Fibroblast of lung (primary cell): ENCODE results near the gene SLC1A1. TPM values are rescaled to one million over a fixed set of nuclear protein-coding genes. Genes with fewer than 3 reads are reported as not detected.

ENCODE experiments used
- DNase-seq, 2 donors: peaks; one replicate each; pipeline versions ENCODE4 v3.0.0 to v3.0.0-alpha.2; 2010; ENCODE audit warnings: low read depth in 2 of 2
- H2AFZ ChIP-seq: 2 replicates; pipeline ENCODE4 v1.5.1; 2012; ENCODE audit warnings: low read length, control low read depth, inconsistent platforms
- H3K27ac ChIP-seq: 2 replicates; pipeline ENCODE4 v1.5.1; 2011; ENCODE audit warnings: low read length, control low read depth; ENCODE audit not compliant: insufficient read depth
- H3K27me3 ChIP-seq: 2 replicates; pipeline ENCODE4 v1.5.1; 2011; ENCODE audit warnings: mild to moderate bottlenecking, low read length; ENCODE audit not compliant: control insufficient read depth, insufficient read depth
- H3K36me3 ChIP-seq: 2 replicates; pipeline ENCODE4 v1.5.1; 2011; ENCODE audit warnings: low read length; ENCODE audit not compliant: control insufficient read depth, insufficient read depth
- H3K4me1 ChIP-seq: 2 replicates; pipeline ENCODE4 v1.5.1; 2011; ENCODE audit warnings: low read length; ENCODE audit not compliant: control insufficient read depth, insufficient read depth; ENCODE audit errors: extremely low read depth
- H3K4me2 ChIP-seq: 2 replicates; pipeline ENCODE4 v1.5.1; 2011; ENCODE audit warnings: low read length, control low read depth; ENCODE audit not compliant: insufficient read depth; ENCODE audit errors: extremely low read depth
- H3K4me3 ChIP-seq, 4 experiments: fragments of 200-600 bp in 1 of 4; sonication (generic) in 1 of 4; replicated peaks in 1 of 4; 2 replicates each; pipeline ENCODE4 v1.5.1; 2011 to 2016; ENCODE audit warnings: low read length in 4 of 4, low read depth in 3 of 4, mild to moderate bottlenecking in 3 of 4, control low read depth in 2 of 4, inconsistent platforms in 1 of 4, mixed read lengths in 1 of 4; ENCODE audit not compliant: insufficient read depth in 1 of 4; ENCODE audit errors: control extremely low read depth in 1 of 4
- H3K79me2 ChIP-seq: 2 replicates; pipeline ENCODE4 v1.5.1; 2012; ENCODE audit warnings: mild to moderate bottlenecking, low read length, inconsistent platforms; ENCODE audit not compliant: control insufficient read depth, insufficient read depth
- H3K9ac ChIP-seq: 2 replicates; pipeline ENCODE4 v1.5.1; 2011; ENCODE audit warnings: mild to moderate bottlenecking, low read length, control low read depth; ENCODE audit not compliant: insufficient read depth
- H3K9me3 ChIP-seq: 2 replicates; pipeline ENCODE4 v1.5.1; 2012; ENCODE audit warnings: low read depth, low read length; ENCODE audit not compliant: control insufficient read depth, insufficient read depth
- H4K20me1 ChIP-seq: 2 replicates; pipeline ENCODE4 v1.5.1; 2011; ENCODE audit warnings: low read length; ENCODE audit not compliant: control insufficient read depth, insufficient read depth; ENCODE audit errors: extremely low read depth
- CTCF ChIP-seq, 2 donors: IDR thresholded peaks in 1 of 2; conservative IDR thresholded peaks in 1 of 2; 1 replicate in 1 of 2; 2 replicates in 1 of 2; pipeline ENCODE4 v1.5.1; 2011 to 2012; ENCODE audit warnings: low read length in 2 of 2, control low read depth in 1 of 2, inconsistent platforms in 1 of 2, low read depth in 1 of 2, mild to moderate bottlenecking in 1 of 2
- EZH2 ChIP-seq: IDR thresholded peaks from 2 replicates; pipeline ENCODE4 v1.5.1; 2012; ENCODE audit warnings: low read length, control low read depth, mild to moderate bottlenecking; ENCODE audit errors: missing control alignments
- polyA plus RNA-seq, 2 donors: library from polyadenylated mRNA; depleted of rRNA in 1 of 2; stranded (reverse) in 1 of 2; unstranded in 1 of 2; fragments of >200 nt; gene quantifications; 2 replicates each; pipeline ENCODE4 v1.2.1, GENCODE V29; 2011 to 2012; ENCODE audit warnings: missing spikeins in 1 of 2
- total RNA-seq: library from RNA; depleted of rRNA; stranded (reverse); fragments of >200 nt; gene quantifications from 2 replicates; pipeline ENCODE4 v1.2.1, GENCODE V29; 2014

The SLC1A1 gene
- total and polyA plus RNA-seq, 2 donors (not counting 1 experiment from before 2014, with no cell fraction given) = 4.5 to 64.1 TPM

GRCh38 chr9:4461437-4461836 is 28.8 kb upstream of the SLC1A1 start:
- Histone ChIP-seq H3K79me2 (no peaks in the 10 kb centered on the region), H3K9me3 (no peaks in the 10 kb centered on the region), H3K27ac (no peak overlapping the region), H3K36me3 (no peaks in the 10 kb centered on the region), H3K27me3 (no peaks in the 10 kb centered on the region), H4K20me1 (no peaks in the 10 kb centered on the region), H3K4me2 (no peak overlapping the region), H2AFZ (no peak overlapping the region), H3K4me1 (no peaks in the 10 kb centered on the region), H3K4me3 (no peak overlapping the region), H3K9ac (no peak overlapping the region)
- no peak for DNase-seq
- TF ChIP-seq EZH2 (no peak), CTCF (conservative IDR thresholded peaks at IDR 0.05 in 1 of 2, IDR thresholded peaks at IDR 0.05 in 1 of 2; ENCODE audit: low read depth in 1 of 2, low read length in 2 of 2) (no peak)

GRCh38 chr9:4463824-4464223 is 26.4 kb upstream of the SLC1A1 start:
- H3K27ac ChIP-seq = no peak overlapping the region
- no peak overlapping the region for H3K9ac ChIP-seq
- no peaks in the 10 kb centered on the region for H3K9me3 ChIP-seq
- H2AFZ ChIP-seq = no peak overlapping the region
- no peaks in the 10 kb centered on the region for H4K20me1 ChIP-seq
- no peaks in the 10 kb centered on the region for H3K27me3 ChIP-seq
- H3K36me3 ChIP-seq = no peaks in the 10 kb centered on the region
- H3K4me2 ChIP-seq = no peak overlapping the region
- no peaks in the 10 kb centered on the region for H3K79me2 ChIP-seq
- TF ChIP-seq CTCF (conservative IDR thresholded peaks at IDR 0.05 in 1 of 2, IDR thresholded peaks at IDR 0.05 in 1 of 2; ENCODE audit: low read depth in 1 of 2, low read length in 2 of 2) (no peak), EZH2 (no peak)
- DNase-seq = no peak
- H3K4me3 ChIP-seq = no peak overlapping the region
- H3K4me1 ChIP-seq = no peaks in the 10 kb centered on the region

GRCh38 chr9:4464911-4465513 is 25.3 kb upstream of the SLC1A1 start:
- no peak for DNase-seq
- H3K4me3 ChIP-seq = no peak overlapping the region
- no peaks in the 10 kb centered on the region for H3K9me3 ChIP-seq
- H3K4me1 ChIP-seq = no peaks in the 10 kb centered on the region
- no peak overlapping the region for H3K9ac ChIP-seq
- H3K36me3 ChIP-seq = no peaks in the 10 kb centered on the region
- no peaks in the 10 kb centered on the region for H3K79me2 ChIP-seq
- no peaks in the 10 kb centered on the region for H4K20me1 ChIP-seq
- no peak overlapping the region for H3K27ac ChIP-seq
- H2AFZ ChIP-seq = no peak overlapping the region
- TF ChIP-seq CTCF (conservative IDR thresholded peaks at IDR 0.05 in 1 of 2, IDR thresholded peaks at IDR 0.05 in 1 of 2; ENCODE audit: low read depth in 1 of 2, low read length in 2 of 2) (no peak), EZH2 (no peak)
- H3K4me2 ChIP-seq = no peak overlapping the region
- no peaks in the 10 kb centered on the region for H3K27me3 ChIP-seq
